ENCODE data around the gene RHBDL1. TPM values are rescaled to one million over a fixed set of nuclear protein-coding genes. Genes with fewer than 3 reads are reported as not detected.

RHBDL1 gene
- polyA plus RNA-seq, 1 donor from 2014 or later: 7.2 TPM

GRCh38 chr16:698911-699671, 23.6 kb downstream of the RHBDL1 start:
- peaks cover 52% of the 10 kb centered on the region for H4K20me1 ChIP-seq (ENCODE audit: insufficient read depth)
- no peak overlapping the region for H3K4me3 ChIP-seq (ENCODE audit: low read length)
- no peaks in the 10 kb centered on the region for H3K9me3 ChIP-seq (ENCODE audit: low read length)
- no peaks in the 10 kb centered on the region for H3K36me3 ChIP-seq (ENCODE audit: insufficient read depth, low read length)
- TF ChIP-seq RAD21 (conservative IDR thresholded peaks at IDR 0.05): no peak
- TF ChIP-seq EP300 (conservative IDR thresholded peaks at IDR 0.05; ENCODE audit: poor library complexity, severe bottlenecking): no peak
- TF ChIP-seq REST (IDR thresholded peaks at IDR 0.05; ENCODE audit: borderline replicate concordance): no peak
- no peak for TF ChIP-seq EZH2 (IDR thresholded peaks at IDR 0.05; ENCODE audit: borderline replicate concordance, insufficient read depth, low read length, poor library complexity, severe bottlenecking)
- TF ChIP-seq SMC3 (conservative IDR thresholded peaks at IDR 0.05; ENCODE audit: poor library complexity): no peak
- H3K9ac ChIP-seq (ENCODE audit: low read length): no peak overlapping the region
- no peak overlapping the region for H3K4me2 ChIP-seq (ENCODE audit: low read length)
- H3K27me3 ChIP-seq (ENCODE audit: insufficient read depth, low read depth, low read length): peaks cover 48% of the 10 kb centered on the region
- H3K9me2 ChIP-seq (ENCODE audit: insufficient read depth, low read length): no peaks in the 10 kb centered on the region
- no peaks in the 10 kb centered on the region for H3F3A ChIP-seq (ENCODE audit: insufficient read depth, low read length, poor library complexity, severe bottlenecking)
- H3K79me2 ChIP-seq (replicated peaks; ENCODE audit: insufficient read depth, low read length): peaks cover 32% of the 10 kb centered on the region
- no peak overlapping the region for H3K27ac ChIP-seq (ENCODE audit: low read length)
- no peak overlapping the region for H2AFZ ChIP-seq (ENCODE audit: low read depth, low read length)

DNA sequence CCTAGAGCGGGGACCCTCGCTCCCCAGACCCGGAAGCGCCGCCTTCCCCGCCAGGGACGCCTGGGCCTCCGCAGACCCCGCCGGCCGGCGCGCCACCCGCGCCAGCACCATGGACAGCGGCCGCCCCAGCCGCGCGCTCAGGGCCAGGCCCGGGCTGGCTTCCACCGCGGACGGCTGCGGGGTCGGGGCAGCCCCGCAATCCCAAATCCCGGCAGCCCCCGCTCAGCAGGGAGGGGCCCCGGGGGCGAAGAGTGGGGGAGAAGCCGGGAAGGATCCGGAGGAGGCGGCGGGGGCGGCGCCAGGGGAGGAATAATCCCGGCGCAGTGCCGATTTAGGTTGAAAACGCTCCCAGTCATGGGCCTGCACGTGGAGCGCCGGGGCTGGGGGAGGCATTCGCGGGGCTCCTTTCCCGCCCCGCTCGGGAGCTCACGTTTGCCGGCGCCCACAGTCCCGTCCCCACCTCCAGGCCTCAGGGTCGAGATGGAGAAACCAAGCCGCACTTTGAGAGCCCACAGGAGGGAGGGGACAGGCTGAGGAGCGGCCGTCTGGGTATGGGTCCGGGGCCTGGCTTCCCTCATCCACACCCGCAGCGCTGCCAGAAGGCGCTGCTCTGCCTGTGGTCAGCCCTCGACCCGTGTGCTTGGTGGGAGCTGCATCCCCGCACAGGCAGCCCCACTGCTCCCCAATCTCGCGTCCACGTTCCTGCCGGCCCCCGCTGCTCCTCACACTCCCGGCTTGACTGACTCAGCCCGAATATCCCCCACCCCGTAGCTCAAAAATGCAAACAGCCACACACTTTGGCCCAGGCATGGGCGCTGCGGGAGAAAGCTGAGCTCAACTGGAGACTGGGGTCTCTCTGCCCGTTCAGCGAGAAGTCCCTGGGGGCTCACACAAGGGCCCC, 25.5 kb downstream of the RHBDL1 start:
- Histone ChIP-seq H3K27ac (ENCODE audit: low read length) (no peak overlapping the region), H3K9ac (ENCODE audit: low read length) (peak overlapping the region; percentile 56), H2AFZ (ENCODE audit: low read depth, low read length) (no peak overlapping the region), H3F3A (ENCODE audit: insufficient read depth, low read length, poor library complexity, severe bottlenecking) (no peaks in the 10 kb centered on the region), H3K79me2 (replicated peaks; ENCODE audit: insufficient read depth, low read length) (peaks cover 43% of the 10 kb centered on the region), H4K20me1 (ENCODE audit: insufficient read depth) (peaks cover 53% of the 10 kb centered on the region), H3K36me3 (ENCODE audit: insufficient read depth, low read length) (no peaks in the 10 kb centered on the region), H3K4me3 (ENCODE audit: low read length) (peak overlapping the region; percentile 62), H3K9me2 (ENCODE audit: insufficient read depth, low read length) (no peaks in the 10 kb centered on the region), H3K9me3 (ENCODE audit: low read length) (no peaks in the 10 kb centered on the region), H3K4me2 (ENCODE audit: low read length) (peak overlapping the region; percentile 35), H3K27me3 (ENCODE audit: insufficient read depth, low read depth, low read length) (peaks cover 36% of the 10 kb centered on the region)
- TF ChIP-seq REST (IDR thresholded peaks at IDR 0.05; ENCODE audit: borderline replicate concordance): peak; percentile 57
- peak; percentile 43 for TF ChIP-seq MXI1 (conservative IDR thresholded peaks at IDR 0.05; ENCODE audit: poor library complexity, severe bottlenecking)
- no peak for TF ChIP-seq RAD21 (conservative IDR thresholded peaks at IDR 0.05)
